Testis (tissue), 3 donors: ENCODE measurements around the gene UBE2E1. TPM values are rescaled to one million over a fixed set of nuclear protein-coding genes. Genes with fewer than 3 reads are reported as not detected.

ENCODE experiments used
- DNase-seq: peaks from one replicate; pipeline ENCODE4 v3.0.0-alpha.2; 2019
- H3K27ac ChIP-seq, 2 donors: fragments of 200-600 bp; sonication (generic); one replicate each; pipeline ENCODE4 v1.5.1; 2019
- H3K27me3 ChIP-seq: fragments of 200-600 bp; sonication (generic); one replicate; pipeline ENCODE4 v1.5.1; 2019
- H3K36me3 ChIP-seq: fragments of 200-600 bp; sonication (generic); one replicate; pipeline ENCODE4 v1.5.1; 2017; ENCODE audit warnings: low read depth; ENCODE audit errors: missing control alignments
- H3K4me1 ChIP-seq: fragments of 200-600 bp; sonication (generic); one replicate; pipeline ENCODE4 v1.5.1; 2019
- H3K4me3 ChIP-seq, 2 donors: fragments of 200-600 bp; sonication (generic); one replicate each; pipeline ENCODE4 v1.5.1; 2017 to 2019
- H3K9me3 ChIP-seq: fragments of 200-600 bp; sonication (generic); one replicate; pipeline ENCODE4 v1.5.1; 2017
- CTCF ChIP-seq, 3 experiments: fragments of 450-650 bp in 2 of 3; fragments of 200-600 bp in 1 of 3; sonication (generic) in 1 of 3; IDR thresholded peaks; one replicate each; pipeline ENCODE4 v1.5.1; 2016 to 2019; ENCODE audit warnings: antibody characterized with exemption in 3 of 3, mild to moderate bottlenecking in 2 of 3, moderate library complexity in 1 of 3
- POLR2A ChIP-seq: fragments of 450-650 bp; IDR thresholded peaks from one replicate; pipeline ENCODE4 v1.6.1; 2017; ENCODE audit warnings: antibody characterized with exemption, mild to moderate bottlenecking, moderate library complexity
- WGBS, 2 donors: methylation state at CpG; one replicate each; pipeline ENCODE4 v1.1.5; 2018; 5-methylcytosine and 5-hydroxymethylcytosine counted together
- intact Hi-C: fragments of 100-400 bp; cut with DNase I; formaldehyde crosslinking; loops from one replicate; pipeline ENCODE4 v1.15.1; 2023; ENCODE audit warnings: low total_unique reads
- polyA plus RNA-seq: library from polyadenylated mRNA; stranded (reverse); fragments of 350-450 nt; fragmentation: Illumina TruSeq; extraction: RNeasy Lipid Tissue Mini Kit (QIAGEN cat#74804); gene quantifications from one replicate; pipeline ENCODE4 v1.2.3, GENCODE V29; 2014; ENCODE audit warnings: low read depth, low replicate concordance; ENCODE audit not compliant: insufficient read depth
- total RNA-seq, 2 donors: library from RNA; depleted of rRNA; stranded (reverse); fragments of >200 nt; gene quantifications; one replicate each; pipeline ENCODE4 v1.2.3, GENCODE V29; 2016

The UBE2E1 gene
- total and polyA plus RNA-seq, 3 donors from 2014 or later: 68.7 to 89.5 (median 82.2) TPM

- H3K36me3 ChIP-seq: no peaks in the 10 kb centered on the region
- H3K9me3 ChIP-seq: no peaks in the 10 kb centered on the region
- no peak overlapping the region for H3K4me3 ChIP-seq
- H3K27ac ChIP-seq: no peak overlapping the region
- DNase-seq: no peak
- H3K4me1 ChIP-seq: no peaks in the 10 kb centered on the region
- TF ChIP-seq CTCF (IDR thresholded peaks at IDR 0.05): no peak
- TF ChIP-seq POLR2A: no peak
- intact Hi-C loops: no loop called here
- WGBS, 2 donors: 91 to 97% methylated on average over 10 of the region's 10 CpGs
- no peaks in the 10 kb centered on the region for H3K27me3 ChIP-seq
Measured at GRCh38 chr3:23832523-23832922, 26.8 kb downstream of the UBE2E1 start.

GRCh38 chr3:23834082-23834870 lies 28.5 kb downstream of the UBE2E1 start:
- Histone ChIP-seq H3K36me3 (no peaks in the 10 kb centered on the region), H3K27ac (no peak overlapping the region), H3K4me3 (no peak overlapping the region), H3K9me3 (no peaks in the 10 kb centered on the region), H3K27me3 (no peaks in the 10 kb centered on the region), H3K4me1 (no peaks in the 10 kb centered on the region)
- DNase-seq: no peak
- TF ChIP-seq CTCF (IDR thresholded peaks at IDR 0.05) (no peak), POLR2A (no peak)
- intact Hi-C loops: no loop called here
- 77 to 78% methylated on average over 2 of the region's 2 CpGs for WGBS, 2 donors

- Histone ChIP-seq H3K4me3 (no peak overlapping the region), H3K4me1 (no peaks in the 10 kb centered on the region), H3K36me3 (no peaks in the 10 kb centered on the region), H3K27ac (no peak overlapping the region), H3K9me3 (no peaks in the 10 kb centered on the region), H3K27me3 (no peaks in the 10 kb centered on the region)
- WGBS, 2 donors: 72 to 77% methylated on average over 2 of the region's 2 CpGs
- intact Hi-C loops: no loop called here
- no peak for DNase-seq
- TF ChIP-seq CTCF (IDR thresholded peaks at IDR 0.05) (no peak), POLR2A (no peak)
Measured at GRCh38 chr3:23835087-23835486, 29.3 kb downstream of the UBE2E1 start.

- no peaks in the 10 kb centered on the region for H3K27me3 ChIP-seq
Measured at GRCh38 chr3:23835802-23836201, 30.0 kb downstream of the UBE2E1 start.

More at GRCh38 chr3:23835802-23836201, 30.0 kb downstream of the UBE2E1 start:
- DNase-seq: no peak
- Histone ChIP-seq H3K9me3 (no peaks in the 10 kb centered on the region), H3K36me3 (no peaks in the 10 kb centered on the region), H3K4me3 (no peak overlapping the region), H3K27ac (no peak overlapping the region), H3K4me1 (no peaks in the 10 kb centered on the region)
- TF ChIP-seq CTCF (IDR thresholded peaks at IDR 0.05) (no peak), POLR2A (no peak)
- intact Hi-C loops: no loop called here
- 54 to 68% methylated on average over 2 of the region's 2 CpGs for WGBS, 2 donors
